Loucy (cell line): ENCODE measurements around the gene CLEC16A.

Source experiments
- H2AFZ ChIP-seq: fragments of 200-600 bp; sonication (generic); 2 replicates; pipeline ENCODE4 v1.6.0; 2016; ENCODE audit warnings: antibody characterized with exemption, mild to moderate bottlenecking, low read length, moderate library complexity
- H3F3A ChIP-seq: fragments of 200-600 bp; 2 replicates; pipeline ENCODE4 v1.6.0; 2016; ENCODE audit warnings: antibody characterized with exemption, low read depth, mild to moderate bottlenecking
- H3K27me3 ChIP-seq: fragments of 200-600 bp; sonication (generic); 2 replicates; pipeline ENCODE4 v1.6.1; 2014; ENCODE audit warnings: low read length, mild to moderate bottlenecking; ENCODE audit not compliant: insufficient read depth, poor library complexity, severe bottlenecking
- H3K36me3 ChIP-seq: fragments of 200-600 bp; sonication (generic); 2 replicates; pipeline ENCODE4 v1.6.1; 2016; ENCODE audit warnings: low read length; ENCODE audit not compliant: insufficient read depth
- H3K4me1 ChIP-seq: fragments of 200-600 bp; sonication (generic); 2 replicates; pipeline ENCODE4 v1.5.1; 2014; ENCODE audit warnings: low read length, mild to moderate bottlenecking; ENCODE audit not compliant: insufficient read depth, poor library complexity, severe bottlenecking
- H3K4me2 ChIP-seq: fragments of 200-600 bp; sonication (generic); 2 replicates; pipeline ENCODE4 v1.6.0; 2014; ENCODE audit warnings: antibody characterized with exemption, low read length, low read depth, mild to moderate bottlenecking; ENCODE audit not compliant: poor library complexity, severe bottlenecking
- H3K4me3 ChIP-seq: fragments of 200-600 bp; sonication (generic); 2 replicates; pipeline ENCODE4 v1.5.1; 2014; ENCODE audit warnings: low read length, mild to moderate bottlenecking, mixed read lengths; ENCODE audit not compliant: poor library complexity, severe bottlenecking
- H3K79me2 ChIP-seq: fragments of 200-600 bp; sonication (generic); 2 replicates; pipeline ENCODE4 v1.6.1; 2014; ENCODE audit warnings: low read length; ENCODE audit not compliant: insufficient read depth
- H3K9ac ChIP-seq: fragments of 200-600 bp; sonication (generic); 2 replicates; pipeline ENCODE4 v1.6.0; 2014; ENCODE audit warnings: mild to moderate bottlenecking, low read depth, low read length, moderate library complexity; ENCODE audit not compliant: poor library complexity, severe bottlenecking
- H3K9me2 ChIP-seq: fragments of 200-600 bp; sonication (generic); replicated peaks from 2 replicates; pipeline ENCODE4 v1.6.1; 2016; ENCODE audit warnings: low read depth, low read length, mixed read lengths
- H3K9me3 ChIP-seq: fragments of 200-600 bp; sonication (generic); 2 replicates; pipeline ENCODE4 v1.6.1; 2014; ENCODE audit warnings: mild to moderate bottlenecking, antibody characterized with exemption, low read length, low read depth; ENCODE audit not compliant: insufficient read depth
- H4K20me1 ChIP-seq: fragments of 200-600 bp; sonication (generic); 2 replicates; pipeline ENCODE4 v1.6.0; 2014; ENCODE audit warnings: antibody characterized with exemption, low read length, mild to moderate bottlenecking; ENCODE audit not compliant: insufficient read depth, poor library complexity, severe bottlenecking
- EZH2phosphoT487 ChIP-seq: fragments of 200-600 bp; IDR thresholded peaks from 2 replicates; pipeline ENCODE4 v1.6.1; 2018; ENCODE audit warnings: antibody characterized with exemption, mild to moderate bottlenecking, moderate library complexity, borderline replicate concordance
- TF ChIP-seq, protein P1 (sequence below): fragments of 200-600 bp; sonication (generic); conservative IDR thresholded peaks from 2 replicates; pipeline ENCODE4 v1.5.1; 2014; ENCODE audit warnings: mild to moderate bottlenecking, antibody characterized with exemption, low read length

Gene CLEC16A

DNA sequence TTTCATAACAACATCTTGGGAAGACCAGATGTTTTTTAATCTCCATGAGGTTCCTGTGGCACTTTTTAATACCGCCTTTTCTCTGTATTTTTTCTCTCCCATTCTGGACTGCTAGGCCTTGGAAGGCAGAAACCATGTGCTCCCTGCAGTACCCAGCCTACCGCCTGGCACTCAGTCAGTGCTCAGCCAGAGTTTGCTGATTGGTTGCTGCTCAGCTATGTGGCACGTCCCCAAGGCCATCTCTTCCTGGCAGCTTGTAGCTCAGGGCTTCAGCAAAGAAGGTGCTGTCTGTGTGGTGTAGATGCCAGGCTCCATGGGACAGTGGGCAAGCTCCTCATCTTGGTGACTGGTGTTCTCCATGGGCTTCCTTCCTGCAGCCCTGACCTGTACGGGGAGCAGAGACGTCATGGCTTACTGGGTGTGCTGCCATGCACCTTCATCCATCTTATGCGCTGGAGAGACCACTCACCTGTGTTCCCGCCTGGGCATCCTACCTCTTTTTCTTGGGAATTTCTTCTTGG lies 86.7 kb downstream of the CLEC16A start:
- Histone ChIP-seq H3K4me2 (no peak overlapping the region), H3K9me3 (no peaks in the 10 kb centered on the region), H3F3A (no peaks in the 10 kb centered on the region), H3K4me1 (no peaks in the 10 kb centered on the region), H3K27me3 (no peaks in the 10 kb centered on the region), H3K4me3 (no peak overlapping the region), H3K79me2 (no peaks in the 10 kb centered on the region), H3K36me3 (peaks cover 10% of the 10 kb centered on the region; the same call in 1 of the 2 replicates), H3K9me2 (no peaks in the 10 kb centered on the region), H4K20me1 (no peaks in the 10 kb centered on the region), H2AFZ (no peak overlapping the region), H3K9ac (no peak overlapping the region)
- no peak for TF ChIP-seq EZH2phosphoT487
- TF ChIP-seq, protein P1, sequence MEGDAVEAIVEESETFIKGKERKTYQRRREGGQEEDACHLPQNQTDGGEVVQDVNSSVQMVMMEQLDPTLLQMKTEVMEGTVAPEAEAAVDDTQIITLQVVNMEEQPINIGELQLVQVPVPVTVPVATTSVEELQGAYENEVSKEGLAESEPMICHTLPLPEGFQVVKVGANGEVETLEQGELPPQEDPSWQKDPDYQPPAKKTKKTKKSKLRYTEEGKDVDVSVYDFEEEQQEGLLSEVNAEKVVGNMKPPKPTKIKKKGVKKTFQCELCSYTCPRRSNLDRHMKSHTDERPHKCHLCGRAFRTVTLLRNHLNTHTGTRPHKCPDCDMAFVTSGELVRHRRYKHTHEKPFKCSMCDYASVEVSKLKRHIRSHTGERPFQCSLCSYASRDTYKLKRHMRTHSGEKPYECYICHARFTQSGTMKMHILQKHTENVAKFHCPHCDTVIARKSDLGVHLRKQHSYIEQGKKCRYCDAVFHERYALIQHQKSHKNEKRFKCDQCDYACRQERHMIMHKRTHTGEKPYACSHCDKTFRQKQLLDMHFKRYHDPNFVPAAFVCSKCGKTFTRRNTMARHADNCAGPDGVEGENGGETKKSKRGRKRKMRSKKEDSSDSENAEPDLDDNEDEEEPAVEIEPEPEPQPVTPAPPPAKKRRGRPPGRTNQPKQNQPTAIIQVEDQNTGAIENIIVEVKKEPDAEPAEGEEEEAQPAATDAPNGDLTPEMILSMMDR: no peak

DNA sequence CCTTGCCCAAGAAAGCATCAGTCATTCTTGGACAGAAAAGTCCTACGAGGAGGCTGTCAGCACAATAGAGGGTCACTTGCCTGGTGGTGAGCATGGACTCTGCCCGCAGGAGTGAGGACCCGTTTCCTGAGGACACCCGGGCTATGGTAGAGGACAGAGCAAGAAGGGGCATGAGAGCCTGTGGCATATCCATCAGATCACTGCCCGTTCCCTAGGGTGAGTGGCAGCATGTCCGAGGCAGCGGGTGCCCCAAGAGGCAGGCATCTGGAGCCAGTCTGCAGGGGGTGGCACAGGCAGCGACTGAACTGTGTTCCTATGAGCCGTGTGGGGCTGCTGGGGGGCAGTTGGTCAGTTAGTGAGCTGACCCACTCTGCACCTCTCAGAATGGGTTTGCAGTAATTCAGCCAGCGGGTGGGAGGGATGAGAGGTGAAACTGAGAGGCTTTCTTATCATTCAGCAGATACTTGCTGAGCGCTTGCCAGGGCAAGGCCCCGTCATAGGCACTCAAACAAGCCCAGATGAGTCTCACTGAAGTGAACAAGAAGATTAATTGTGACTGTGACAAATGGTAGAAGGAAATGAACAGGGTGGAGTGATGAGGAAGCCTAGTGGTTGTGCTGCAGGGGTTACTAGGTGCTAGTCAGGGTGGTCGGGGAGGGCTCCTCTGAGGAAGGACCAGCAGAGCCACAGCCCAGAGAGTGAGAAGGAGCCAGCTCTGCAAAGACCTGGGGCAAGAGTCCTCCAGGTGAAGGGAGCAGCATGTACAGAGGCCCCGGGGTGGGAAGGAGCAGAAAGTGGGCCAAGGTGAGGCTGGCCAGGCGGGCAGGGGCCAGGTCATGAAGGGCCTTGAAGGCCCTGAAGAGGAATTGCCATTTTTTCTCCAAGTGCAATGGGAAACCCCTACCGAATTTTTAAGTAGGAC lies 87.9 kb downstream of the CLEC16A start:
- no peaks in the 10 kb centered on the region for H3K9me2 ChIP-seq
- H3K4me1 ChIP-seq: no peaks in the 10 kb centered on the region
- H3K4me2 ChIP-seq: no peak overlapping the region
- no peak overlapping the region for H2AFZ ChIP-seq
- no peak overlapping the region for H3K9ac ChIP-seq
- H3K9me3 ChIP-seq: no peaks in the 10 kb centered on the region
- no peaks in the 10 kb centered on the region for H4K20me1 ChIP-seq
- H3K36me3 ChIP-seq: no peaks in the 10 kb centered on the region
- H3F3A ChIP-seq: no peaks in the 10 kb centered on the region
- H3K79me2 ChIP-seq: no peaks in the 10 kb centered on the region
- no peaks in the 10 kb centered on the region for H3K27me3 ChIP-seq
- no peak overlapping the region for H3K4me3 ChIP-seq
- TF ChIP-seq, protein P1: no peak
- no peak for TF ChIP-seq EZH2phosphoT487

DNA sequence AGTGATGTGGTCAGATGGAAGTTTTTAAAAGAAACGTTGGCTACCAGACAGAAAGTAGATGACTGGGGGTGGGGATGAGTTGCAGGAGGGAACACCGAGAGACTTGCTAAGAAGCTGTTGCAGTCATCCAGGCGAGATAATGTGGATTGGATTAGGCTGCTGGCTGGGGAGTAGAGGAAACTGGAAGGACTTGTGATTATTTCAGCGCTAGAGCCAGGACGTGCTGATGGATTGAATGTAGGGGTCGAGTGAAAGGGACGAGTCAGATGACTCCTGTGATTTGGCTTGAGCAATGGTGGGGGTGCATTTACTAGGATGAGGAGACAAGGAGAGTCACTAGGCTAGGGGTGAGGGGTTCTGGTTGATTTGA lies 88.5 kb downstream of the CLEC16A start:
- Histone ChIP-seq H3K36me3 (no peaks in the 10 kb centered on the region), H3K9ac (no peak overlapping the region), H2AFZ (no peak overlapping the region), H3K9me3 (no peaks in the 10 kb centered on the region), H3K4me2 (no peak overlapping the region), H3F3A (no peaks in the 10 kb centered on the region), H3K4me1 (no peaks in the 10 kb centered on the region), H3K79me2 (no peaks in the 10 kb centered on the region), H4K20me1 (no peaks in the 10 kb centered on the region), H3K27me3 (no peaks in the 10 kb centered on the region), H3K9me2 (no peaks in the 10 kb centered on the region), H3K4me3 (no peak overlapping the region)
- TF ChIP-seq, protein P1: no peak
- no peak for TF ChIP-seq EZH2phosphoT487
